NCI-H2227 (cell line): ENCODE results near the gene C2CD3.

ENCODE experiments used
- DNase-seq: peaks from one replicate; lab custom pipeline; 2025; ENCODE audit not compliant: unreplicated experiment; lab: John Stamatoyannopoulos, UW

C2CD3 gene

GRCh38 chr11:73965076-73965763 lies 205.6 kb downstream of the C2CD3 start:
- DNase-seq, result no peak

GRCh38 chr11:73963861-73964260 lies 206.9 kb downstream of the C2CD3 start:
- DNase-seq, result no peak
